Stimulated activated CD4-positive, alpha-beta T cell treated with anti-CD3 and anti-CD28 coated beads, Interleukin-2, amount 100 ng/mL, for 24 hours (primary cell): ENCODE data around the gene BICDL2.
"Not testable (repeated sequence)": the region's sequence is repeated elsewhere in the genome, so short reads cannot be mapped to it uniquely, and the experiment has no call there.

ENCODE experiments used
- DNase-seq, 2 donors: peaks; one replicate each; pipeline ENCODE4 v3.0.0-alpha.2; 2020

BICDL2 gene

DNA sequence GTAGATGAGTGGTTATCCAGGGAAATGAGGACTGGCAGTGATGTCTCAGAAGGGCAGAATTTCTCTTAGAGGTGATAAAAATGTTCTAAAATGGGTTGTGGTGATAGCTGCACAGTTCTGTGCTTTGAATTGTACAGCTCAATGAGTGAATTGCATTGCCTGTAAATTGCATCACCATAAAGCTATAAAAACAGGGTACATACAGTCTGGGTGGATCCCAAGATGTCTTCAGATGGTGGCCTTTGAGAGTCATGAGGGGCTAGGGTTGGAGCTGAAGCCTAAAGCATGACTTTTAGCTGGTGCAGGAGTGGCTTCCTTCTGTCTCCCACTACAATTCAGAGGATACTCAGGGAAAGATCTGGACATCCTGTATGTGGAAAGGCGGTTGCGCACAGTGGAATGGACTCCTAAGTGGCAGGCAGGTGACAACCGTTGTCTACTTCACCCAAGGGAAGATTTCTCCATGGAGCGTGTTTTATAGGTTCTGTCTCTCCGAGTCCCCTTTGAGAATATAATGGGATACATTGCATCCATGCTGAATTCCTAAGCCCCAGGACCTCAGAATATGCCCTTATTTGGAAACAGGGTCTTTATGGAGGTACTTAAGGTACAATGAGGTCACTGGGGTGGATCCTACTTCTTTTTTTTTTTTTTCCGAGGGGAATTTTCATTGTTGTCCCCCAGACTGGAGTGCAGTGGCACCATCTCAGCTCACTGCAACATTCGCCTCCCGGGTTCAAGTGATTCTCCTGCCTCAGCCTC lies 27.1 kb upstream of the BICDL2 start:
- no peak for DNase-seq

DNA sequence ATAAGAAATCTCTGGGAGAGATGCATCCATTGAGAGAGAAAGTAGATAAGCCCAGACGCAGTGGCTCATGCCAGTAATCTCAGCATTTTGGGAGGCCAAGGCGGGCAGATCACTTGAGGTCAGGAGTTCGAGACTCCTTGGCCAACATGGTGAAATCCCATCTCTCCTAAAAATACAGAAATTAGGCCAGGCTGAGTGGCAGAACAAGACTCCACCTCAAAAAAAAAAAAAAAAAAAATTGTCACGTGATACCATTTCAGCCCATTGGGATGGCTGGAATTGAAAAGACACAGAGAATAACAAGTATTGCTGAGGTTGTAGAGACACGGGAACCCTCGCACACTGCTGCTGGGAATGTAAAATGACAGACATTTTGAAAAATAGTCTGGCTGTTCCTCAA lies 25.8 kb upstream of the BICDL2 start:
- DNase-seq: no peak

GRCh38 chr16:3060339-3061127 lies 23.8 kb upstream of the BICDL2 start:
- no peak for DNase-seq

GRCh38 chr16:3059723-3060242 lies 23.0 kb upstream of the BICDL2 start:
- no peak for DNase-seq

DNA sequence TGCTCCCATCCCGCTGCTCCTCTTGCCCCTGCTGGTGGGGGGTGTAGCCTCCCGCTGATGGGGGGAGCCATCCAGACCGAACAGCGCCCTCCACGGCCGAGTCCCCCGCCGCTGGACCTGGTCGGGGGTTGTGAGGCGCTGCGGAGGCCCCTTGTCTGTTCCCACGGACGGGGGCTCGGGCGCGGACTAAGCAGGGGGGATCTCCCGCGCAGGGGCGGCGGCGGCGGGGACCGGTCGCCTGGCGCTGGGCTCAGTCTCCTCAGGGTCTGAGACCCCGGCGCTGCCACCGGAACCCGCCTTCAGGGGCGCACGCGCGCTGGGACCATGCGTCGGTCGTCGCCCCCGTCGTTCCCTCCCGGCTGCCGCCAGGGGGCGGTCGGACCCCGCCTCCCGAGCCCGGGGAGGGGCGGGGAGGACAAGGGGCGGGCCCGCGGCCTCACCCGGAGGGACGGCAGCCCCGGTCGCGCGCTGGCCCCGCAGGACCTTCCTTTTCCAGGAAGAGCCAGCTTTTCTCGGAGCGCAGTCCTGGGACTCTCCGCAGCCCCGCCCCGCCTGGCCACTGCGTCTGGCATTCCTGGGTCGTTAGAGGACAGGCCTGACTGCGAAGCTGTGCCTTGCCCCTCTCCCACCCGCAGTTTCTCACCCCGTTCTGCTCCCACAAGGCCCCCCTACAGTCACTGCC lies 22.4 kb upstream of the BICDL2 start:
- DNase-seq: peak; percentile 88 to 91

- DNase-seq: peak; percentile 60 to 61
Measured at GRCh38 chr16:3058139-3059030, 21.6 kb upstream of the BICDL2 start.

DNA sequence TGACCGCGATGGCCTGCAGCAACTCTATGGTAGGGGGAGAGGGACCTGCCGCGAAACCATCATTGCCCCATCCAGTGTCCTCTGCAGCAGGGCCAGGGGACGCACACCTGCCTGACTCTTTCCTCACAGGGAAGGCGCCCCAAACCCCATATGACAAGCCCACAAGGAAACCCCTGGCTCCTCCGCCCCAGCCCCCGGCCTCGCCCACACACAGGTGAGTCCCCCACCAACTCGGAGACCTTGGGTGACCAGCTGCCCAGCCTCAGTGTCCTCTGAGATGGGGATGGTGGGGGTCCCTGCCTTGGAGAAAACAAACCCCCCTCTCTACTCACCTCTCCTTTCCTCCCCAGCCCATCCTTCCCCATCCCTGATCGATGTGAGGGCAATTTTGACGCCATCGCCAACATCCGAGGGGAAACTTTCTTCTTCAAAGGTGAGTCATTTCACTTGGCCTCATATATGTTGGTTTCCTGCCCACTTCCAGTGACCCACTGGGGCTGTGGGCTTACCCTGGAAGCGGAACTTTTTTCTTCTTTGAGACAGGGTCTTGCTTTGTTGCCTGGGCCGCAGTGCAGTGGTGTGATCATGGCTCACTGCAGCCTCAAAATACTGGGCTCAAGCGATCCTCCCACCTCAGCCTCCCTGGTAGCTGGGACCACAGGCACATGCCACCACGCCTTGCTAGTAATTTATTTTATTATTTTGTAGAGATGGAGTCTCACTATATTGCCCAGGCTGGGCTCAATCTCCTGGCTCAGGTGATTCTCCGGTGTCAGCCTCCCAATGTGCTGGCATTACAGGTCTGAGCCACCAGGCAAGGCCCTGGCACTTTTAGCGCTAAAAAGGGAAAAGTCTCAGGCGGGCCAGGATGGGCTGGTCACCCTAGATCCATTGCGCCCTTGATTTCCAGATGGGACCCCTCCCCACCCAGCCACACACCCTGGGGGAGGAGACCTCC lies 20.7 kb upstream of the BICDL2 start:
- no peak for DNase-seq

GRCh38 chr16:3056336-3057180 lies 19.8 kb upstream of the BICDL2 start:
- DNase-seq: no peak

DNA sequence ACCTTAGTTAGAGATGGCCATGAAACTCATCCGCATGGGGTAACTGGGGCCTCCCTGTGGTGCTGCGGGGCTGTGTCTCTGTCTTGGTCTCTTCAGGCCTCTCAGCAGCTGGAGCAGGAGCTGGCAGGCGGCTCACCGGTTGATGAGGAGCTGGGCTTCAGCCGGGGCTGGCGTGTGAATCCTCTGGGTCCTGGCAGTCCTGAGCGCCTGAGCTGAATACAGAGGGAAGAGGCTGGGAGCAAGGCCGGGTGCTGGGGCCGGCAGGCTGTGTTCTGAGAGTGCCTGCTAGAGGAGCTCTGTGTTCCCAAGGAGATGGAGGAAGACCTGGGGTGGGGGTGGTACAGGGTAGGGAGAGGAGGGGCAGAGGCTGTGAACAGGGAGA lies 19.0 kb upstream of the BICDL2 start:
- DNase-seq: not testable (repeated sequence)

- no peak for DNase-seq
Measured at GRCh38 chr16:3054965-3055733, 18.4 kb upstream of the BICDL2 start.

- not testable (repeated sequence) for DNase-seq
Measured at GRCh38 chr16:3053330-3053710, 16.6 kb upstream of the BICDL2 start.

DNA sequence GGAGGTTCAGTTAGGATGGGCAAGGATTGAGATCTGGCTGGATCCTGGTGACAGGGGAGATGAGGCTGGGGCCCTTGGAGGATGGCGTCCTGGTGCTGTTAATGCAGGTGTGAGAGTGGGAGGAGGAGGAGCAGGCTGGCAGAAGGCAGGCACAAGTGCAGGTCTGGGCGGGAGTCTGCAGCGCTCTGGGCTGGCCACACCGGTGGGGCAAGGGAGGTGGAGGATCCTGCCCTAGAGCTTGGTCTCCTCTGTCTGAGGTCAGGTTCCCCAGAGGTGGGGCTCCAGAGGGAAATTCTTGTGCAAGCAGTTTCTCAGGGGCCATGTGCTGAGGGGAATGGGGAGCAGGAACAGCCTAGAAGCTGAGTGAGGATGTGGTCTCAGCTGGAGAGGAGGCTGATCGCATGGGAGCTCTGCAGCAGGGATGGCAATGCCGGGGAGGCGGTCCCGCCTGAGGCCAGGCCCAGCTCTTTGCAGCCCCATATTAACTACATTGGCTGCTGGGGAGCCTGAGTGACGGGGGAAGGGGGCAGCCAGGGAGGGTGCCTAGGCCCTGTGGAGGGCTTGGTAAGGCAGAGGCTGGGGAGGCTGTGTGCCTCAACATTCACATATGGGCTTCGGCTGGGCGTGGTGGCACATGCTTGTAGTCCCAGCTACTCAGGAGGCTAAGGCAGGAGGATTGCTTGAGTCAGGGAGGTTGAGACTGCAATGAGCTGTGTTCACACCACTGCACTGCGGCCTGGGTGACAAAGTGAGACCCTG lies 16.0 kb upstream of the BICDL2 start:
- DNase-seq: not testable (repeated sequence)

- DNase-seq: no peak
Measured at GRCh38 chr16:3051494-3051893, 14.8 kb upstream of the BICDL2 start.

- DNase-seq: no peak
Measured at GRCh38 chr16:3051009-3051408, 14.3 kb upstream of the BICDL2 start.

GRCh38 chr16:3050487-3050886 lies 13.7 kb upstream of the BICDL2 start:
- DNase-seq: no peak

GRCh38 chr16:3049921-3050481 lies 13.3 kb upstream of the BICDL2 start:
- DNase-seq: no peak

GRCh38 chr16:3047387-3047720 lies 10.6 kb upstream of the BICDL2 start:
- DNase-seq: no peak

- no peak for DNase-seq
Measured at GRCh38 chr16:3046641-3047386, 10.1 kb upstream of the BICDL2 start.
